ENCODE results near the gene UBR2.

DNA sequence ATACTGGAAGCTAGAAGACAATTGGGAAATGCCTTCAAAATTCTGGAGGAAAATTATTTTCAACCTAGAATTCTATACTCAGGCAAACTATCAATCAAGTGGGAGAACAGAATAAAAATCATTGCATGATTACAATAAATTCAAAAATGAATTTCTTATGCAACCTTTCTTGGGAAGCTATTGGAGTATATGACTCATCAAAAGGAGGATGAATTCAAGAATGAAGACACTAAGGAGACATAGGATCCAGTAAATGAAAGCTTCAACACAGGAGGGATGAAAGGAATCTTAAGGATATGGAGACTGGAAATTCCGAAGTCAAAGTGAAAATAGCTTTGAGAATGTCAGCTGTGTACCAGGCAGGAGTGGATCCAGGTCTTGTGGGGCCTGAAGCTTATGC is 12.6 kb upstream of the UBR2 start:
- TF ChIP-seq, protein P1, sequence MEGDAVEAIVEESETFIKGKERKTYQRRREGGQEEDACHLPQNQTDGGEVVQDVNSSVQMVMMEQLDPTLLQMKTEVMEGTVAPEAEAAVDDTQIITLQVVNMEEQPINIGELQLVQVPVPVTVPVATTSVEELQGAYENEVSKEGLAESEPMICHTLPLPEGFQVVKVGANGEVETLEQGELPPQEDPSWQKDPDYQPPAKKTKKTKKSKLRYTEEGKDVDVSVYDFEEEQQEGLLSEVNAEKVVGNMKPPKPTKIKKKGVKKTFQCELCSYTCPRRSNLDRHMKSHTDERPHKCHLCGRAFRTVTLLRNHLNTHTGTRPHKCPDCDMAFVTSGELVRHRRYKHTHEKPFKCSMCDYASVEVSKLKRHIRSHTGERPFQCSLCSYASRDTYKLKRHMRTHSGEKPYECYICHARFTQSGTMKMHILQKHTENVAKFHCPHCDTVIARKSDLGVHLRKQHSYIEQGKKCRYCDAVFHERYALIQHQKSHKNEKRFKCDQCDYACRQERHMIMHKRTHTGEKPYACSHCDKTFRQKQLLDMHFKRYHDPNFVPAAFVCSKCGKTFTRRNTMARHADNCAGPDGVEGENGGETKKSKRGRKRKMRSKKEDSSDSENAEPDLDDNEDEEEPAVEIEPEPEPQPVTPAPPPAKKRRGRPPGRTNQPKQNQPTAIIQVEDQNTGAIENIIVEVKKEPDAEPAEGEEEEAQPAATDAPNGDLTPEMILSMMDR (conservative IDR thresholded peaks at IDR 0.05): no peak
- no peak for TF ChIP-seq EZH2 (IDR thresholded peaks at IDR 0.05; ENCODE audit: low read depth)

Measured in PC-9 (cell line).